Astrocyte (in vitro differentiated cells and primary cell): ENCODE measurements around the gene BTBD6.

Experiments used
- CTCF ChIP-seq: IDR thresholded peaks from 2 replicates; pipeline ENCODE4 v1.5.1; 2011; ENCODE audit warnings: low read depth, mild to moderate bottlenecking, inconsistent platforms, low read length, moderate library complexity; ENCODE audit not compliant: insufficient read depth
- EZH2 ChIP-seq: IDR thresholded peaks from 2 replicates; pipeline ENCODE4 v1.6.1; 2012; ENCODE audit warnings: mild to moderate bottlenecking, low read length, inconsistent platforms; ENCODE audit not compliant: insufficient read depth

DNA sequence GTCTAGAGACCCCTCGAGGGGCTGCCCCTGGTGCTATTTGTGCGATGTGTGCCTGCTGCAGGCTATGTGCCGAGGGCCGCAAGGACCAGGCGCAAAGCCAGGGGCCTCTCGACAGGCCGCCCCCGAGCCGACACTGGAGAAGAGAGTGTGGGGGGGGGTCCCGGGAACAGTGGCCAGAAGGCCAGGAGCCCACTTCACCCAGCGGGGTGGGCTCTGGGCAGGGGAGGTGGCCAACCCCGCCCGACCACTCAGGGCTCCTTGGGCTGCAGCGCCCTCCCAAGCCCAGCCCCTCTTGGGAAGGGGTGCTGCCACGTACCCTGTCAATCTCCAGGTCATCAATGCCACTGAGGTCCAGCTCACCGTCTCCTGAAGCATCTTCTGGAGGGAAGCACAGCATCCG, 28.6 kb upstream of the BTBD6 start:
- TF ChIP-seq EZH2 (no peak), CTCF (no peak)
